HG03095 (cell line): ENCODE data around the gene RAB1A.

Experiments
- ATAC-seq: cut with Tn5 transposase; IDR thresholded peaks from one replicate; pipeline ENCODE4 v1.9.1; 2021; ENCODE audit warnings: moderate library complexity; ENCODE audit not compliant: unreplicated experiment

The RAB1A gene

GRCh38 chr2:65040400-65041261 lies 89.3 kb downstream of the RAB1A start:
- ATAC-seq: peak; percentile 87

- no peak for ATAC-seq
Measured at GRCh38 chr2:65039640-65040039, 90.3 kb downstream of the RAB1A start.

GRCh38 chr2:65037178-65037577 lies 92.7 kb downstream of the RAB1A start:
- ATAC-seq: no peak
